HG03571 (cell line): Measurements from ENCODE around the gene IER3.

Source experiments
- ATAC-seq: cut with Tn5 transposase; IDR thresholded peaks from one replicate; pipeline ENCODE4 v1.9.1; 2021; ENCODE audit not compliant: unreplicated experiment

IER3 gene

GRCh38 chr6:30709101-30709868 lies 35.1 kb downstream of the IER3 start:
- ATAC-seq: no peak

GRCh38 chr6:30707281-30707850 lies 37.0 kb downstream of the IER3 start:
- no peak for ATAC-seq

- ATAC-seq: no peak
Measured at GRCh38 chr6:30705620-30706019, 38.7 kb downstream of the IER3 start.

- no peak for ATAC-seq
Measured at GRCh38 chr6:30703821-30704220, 40.5 kb downstream of the IER3 start.

GRCh38 chr6:30703011-30703410 lies 41.3 kb downstream of the IER3 start:
- no peak for ATAC-seq

GRCh38 chr6:30700340-30700739 lies 44.0 kb downstream of the IER3 start:
- ATAC-seq: no peak

- no peak for ATAC-seq
Measured at GRCh38 chr6:30696432-30696831, 47.9 kb downstream of the IER3 start.
